Small intestine (tissue), 7 donors: ENCODE data around the gene TNPO2. TPM values are rescaled to one million over a fixed set of nuclear protein-coding genes. Genes with fewer than 3 reads are reported as not detected.

Source experiments
- DNase-seq, 2 donors: peaks; one replicate each; pipeline versions ENCODE4 v3.0.0 to v3.0.0-alpha.2; 2013
- FAIRE-seq: peaks from 2 replicates; lab custom pipeline; 2012; peaks lifted over from hg19 to GRCh38; lab: Jason Lieb, UNC
- H3K27ac ChIP-seq, 3 donors: one replicate each; pipeline ENCODE4 v1.5.1; 2013; ENCODE audit warnings: low read length in 2 of 3, mild to moderate bottlenecking in 2 of 3, control low read depth in 1 of 3, inconsistent platforms in 1 of 3, low read depth in 1 of 3, moderate library complexity in 1 of 3
- H3K27me3 ChIP-seq, 3 donors: one replicate each; pipeline ENCODE4 v1.6.1; 2013; ENCODE audit warnings: low read length in 3 of 3, inconsistent platforms in 1 of 3; ENCODE audit not compliant: control insufficient read depth in 3 of 3, insufficient read depth in 3 of 3
- H3K36me3 ChIP-seq, 3 donors: one replicate each; pipeline ENCODE4 v1.6.1; 2013; ENCODE audit warnings: low read length in 3 of 3, inconsistent platforms in 1 of 3, low read depth in 1 of 3, mild to moderate bottlenecking in 1 of 3, moderate library complexity in 1 of 3; ENCODE audit not compliant: control insufficient read depth in 3 of 3, insufficient read depth in 2 of 3
- H3K4me1 ChIP-seq, 3 donors: one replicate each; pipeline ENCODE4 v1.6.1; 2013; ENCODE audit warnings: low read length in 2 of 3, inconsistent platforms in 1 of 3, low read depth in 1 of 3, mild to moderate bottlenecking in 1 of 3, moderate library complexity in 1 of 3; ENCODE audit not compliant: control insufficient read depth in 3 of 3, insufficient read depth in 2 of 3
- H3K4me3 ChIP-seq, 3 donors: one replicate each; pipeline ENCODE4 v1.5.1; 2013; ENCODE audit warnings: low read length in 3 of 3, control low read depth in 1 of 3, inconsistent platforms in 1 of 3, low read depth in 1 of 3, mild to moderate bottlenecking in 1 of 3, moderate library complexity in 1 of 3
- H3K9me3 ChIP-seq, 2 donors: one replicate each; pipeline ENCODE4 v1.6.1; 2013; ENCODE audit warnings: low read depth in 1 of 2, low read length in 1 of 2; ENCODE audit not compliant: control insufficient read depth in 2 of 2, insufficient read depth in 1 of 2
- WGBS, 3 donors: extraction: QIAGEN DNeasy Blood & Tissue Kit; methylation state at CpG; one replicate each; pipeline ENCODE4 v1.1.7; 2013; 5-methylcytosine and 5-hydroxymethylcytosine counted together
- polyA plus RNA-seq, 4 donors: library from polyadenylated mRNA; stranded (reverse) in 3 of 4; unstranded in 1 of 4; fragments of 200-250 nt in 3 of 4; fragments of 120-200 nt in 1 of 4; gene quantifications; one replicate each; pipeline versions ENCODE4 v1.2.1 to v1.2.3, GENCODE V29; 2013
- donor health status: healthy with polysubstance abuse.
- donor health status: control.
- donor health status: control.
- donor health status: Bipolar disorder and iron deficiency.
- donor health status: healthy.

TNPO2 gene
- polyA plus RNA-seq, 4 donors: 9.8 to 41.3 (median 19.7) TPM

DNA sequence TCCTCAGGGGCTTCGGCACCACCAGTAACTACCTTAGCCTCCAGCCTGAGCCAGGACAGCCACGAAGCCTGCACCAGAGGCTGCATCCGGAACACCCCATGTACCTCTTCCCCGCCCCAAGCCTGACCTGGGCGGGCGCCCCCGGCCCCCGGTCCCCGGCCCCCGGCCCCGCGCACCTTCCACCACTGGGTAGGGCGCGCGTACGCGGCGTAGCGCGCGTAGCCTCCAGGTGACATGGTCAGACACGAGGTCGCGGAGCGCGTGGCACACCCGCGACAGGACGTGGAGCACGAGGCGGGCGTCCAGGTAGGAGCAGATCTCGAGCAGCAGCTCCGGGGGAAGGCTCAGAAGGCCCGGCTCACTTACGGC is 27.8 kb downstream of the TNPO2 start:
- FAIRE-seq (no peak), DNase-seq (no peak)
- Histone ChIP-seq H3K36me3 (peaks cover 0 to 47% (median 2%) of the 10 kb centered on the region in 3 donors), H3K27ac (peak overlapping the region in 1 of 3 donors; percentile 95), H3K9me3 (no peaks in the 10 kb centered on the region), H3K4me3 (peak overlapping the region; percentile 60 to 97 (median 74)), H3K4me1 (peaks cover 0 to 4% (median 3%) of the 10 kb centered on the region in 3 donors), H3K27me3 (no peaks in the 10 kb centered on the region)
- WGBS, 3 donors: 3 to 4% (median 4%) methylated on average over 25 to 36 of the region's 36 CpGs

DNA sequence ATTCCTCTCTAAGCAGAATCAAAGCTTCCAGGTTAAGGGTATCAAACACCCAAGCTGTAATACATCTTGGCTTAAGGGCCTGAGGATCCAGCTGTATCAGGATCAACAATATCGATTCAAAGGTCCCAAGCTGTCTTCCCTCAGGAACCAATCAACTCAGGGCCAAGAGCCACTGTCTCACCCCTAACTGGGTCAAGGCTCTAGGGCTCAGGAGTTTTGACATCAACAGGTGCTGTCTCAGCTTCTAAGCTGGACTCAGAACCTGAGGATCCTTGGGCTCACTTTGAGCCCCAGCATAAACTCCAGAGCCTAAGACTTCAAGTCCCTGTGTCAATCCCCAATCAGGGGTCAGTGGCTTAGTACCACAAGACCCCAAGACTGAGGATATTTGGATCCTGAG is 28.2 kb downstream of the TNPO2 start:
- no peaks in the 10 kb centered on the region for H3K9me3 ChIP-seq
- no peak overlapping the region for H3K27ac ChIP-seq
- peak overlapping the region in 1 of 3 donors; percentile 97 for H3K4me3 ChIP-seq
- H3K4me1 ChIP-seq: peaks cover 0 to 4% (median 3%) of the 10 kb centered on the region in 3 donors
- no peaks in the 10 kb centered on the region for H3K27me3 ChIP-seq
- no peak for DNase-seq
- WGBS, 3 donors: 35 to 64% (median 56%) methylated on average over 1 of the region's 1 CpG
- no peak for FAIRE-seq
- H3K36me3 ChIP-seq: peaks cover 0 to 43% (median 0%) of the 10 kb centered on the region in 3 donors

GRCh38 chr19:12695096-12695495 is 28.6 kb downstream of the TNPO2 start:
- Histone ChIP-seq H3K27ac (no peak overlapping the region), H3K27me3 (no peaks in the 10 kb centered on the region), H3K4me1 (peaks cover 0 to 4% (median 3%) of the 10 kb centered on the region in 3 donors), H3K36me3 (peaks cover 0 to 42% (median 0%) of the 10 kb centered on the region in 3 donors), H3K9me3 (no peaks in the 10 kb centered on the region), H3K4me3 (no peak overlapping the region)
- DNase-seq: no peak
- 72 to 77% (median 75%) methylated on average over 2 of the region's 2 CpGs for WGBS, 3 donors
- FAIRE-seq: no peak

DNA sequence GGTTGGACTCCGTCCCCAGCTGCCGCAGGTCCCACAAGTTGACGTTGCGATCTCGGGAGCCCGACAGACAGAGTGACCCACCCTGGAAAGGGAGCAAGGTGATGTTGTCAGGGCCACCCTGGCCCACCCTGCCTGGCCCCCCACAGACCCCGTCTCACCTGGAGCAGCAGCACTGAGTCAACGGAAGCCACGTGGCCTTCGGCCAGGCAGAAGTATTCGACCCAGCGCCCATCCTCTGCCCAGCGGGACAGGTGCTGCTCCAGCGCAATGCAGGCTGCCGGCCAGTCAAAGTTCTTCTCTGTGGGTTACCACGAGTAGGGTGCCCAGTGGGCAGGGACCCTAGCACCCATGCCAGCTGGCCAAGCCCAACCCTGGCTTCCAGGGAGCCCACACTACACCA is 29.1 kb downstream of the TNPO2 start:
- no peak overlapping the region for H3K4me3 ChIP-seq
- FAIRE-seq: no peak
- H3K27ac ChIP-seq: no peak overlapping the region
- no peak for DNase-seq
- no peaks in the 10 kb centered on the region for H3K9me3 ChIP-seq
- WGBS, 3 donors: 87 to 92% (median 87%) methylated on average over 16 of the region's 16 CpGs
- H3K36me3 ChIP-seq: peaks cover 0 to 42% (median 0%) of the 10 kb centered on the region in 3 donors
- H3K4me1 ChIP-seq: peaks cover 0 to 4% (median 3%) of the 10 kb centered on the region in 3 donors
- H3K27me3 ChIP-seq: no peaks in the 10 kb centered on the region

DNA sequence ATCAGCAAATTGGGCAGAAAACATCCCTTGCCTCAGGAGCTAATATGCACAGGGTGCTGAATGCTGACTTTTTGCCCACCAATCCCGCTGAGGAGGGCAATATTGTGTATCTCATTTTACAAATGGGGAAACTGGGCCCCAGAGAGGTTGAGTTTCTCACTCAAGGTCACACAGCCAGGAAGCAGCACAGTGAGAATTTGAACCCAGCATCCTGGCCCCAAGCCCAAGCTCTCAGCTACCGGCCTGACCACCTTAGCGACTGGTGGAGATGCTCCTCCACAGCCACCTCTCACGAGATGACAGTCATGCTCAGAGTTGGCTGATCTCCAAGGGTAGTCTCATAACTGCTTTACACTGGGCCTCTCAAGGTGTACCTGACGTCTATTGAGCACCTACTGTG is 30.8 kb downstream of the TNPO2 start:
- FAIRE-seq: no peak
- Histone ChIP-seq H3K9me3 (no peaks in the 10 kb centered on the region), H3K36me3 (peaks cover 0 to 42% (median 0%) of the 10 kb centered on the region in 3 donors), H3K27me3 (no peaks in the 10 kb centered on the region), H3K27ac (no peak overlapping the region), H3K4me1 (peaks cover 0 to 4% (median 3%) of the 10 kb centered on the region in 3 donors), H3K4me3 (no peak overlapping the region)
- DNase-seq: no peak
- WGBS, 3 donors: 78 to 94% (median 88%) methylated on average over 5 of the region's 5 CpGs

GRCh38 chr19:12689581-12690216 is 34.0 kb downstream of the TNPO2 start:
- no peak for DNase-seq
- Histone ChIP-seq H3K4me1 (no peaks in the 10 kb centered on the region), H3K9me3 (no peaks in the 10 kb centered on the region), H3K27me3 (no peaks in the 10 kb centered on the region), H3K27ac (no peak overlapping the region), H3K4me3 (no peak overlapping the region), H3K36me3 (peaks cover 0 to 38% (median 0%) of the 10 kb centered on the region in 3 donors)
- 77 to 85% (median 84%) methylated on average over 23 to 26 of the region's 26 CpGs for WGBS, 3 donors
- FAIRE-seq: no peak

DNA sequence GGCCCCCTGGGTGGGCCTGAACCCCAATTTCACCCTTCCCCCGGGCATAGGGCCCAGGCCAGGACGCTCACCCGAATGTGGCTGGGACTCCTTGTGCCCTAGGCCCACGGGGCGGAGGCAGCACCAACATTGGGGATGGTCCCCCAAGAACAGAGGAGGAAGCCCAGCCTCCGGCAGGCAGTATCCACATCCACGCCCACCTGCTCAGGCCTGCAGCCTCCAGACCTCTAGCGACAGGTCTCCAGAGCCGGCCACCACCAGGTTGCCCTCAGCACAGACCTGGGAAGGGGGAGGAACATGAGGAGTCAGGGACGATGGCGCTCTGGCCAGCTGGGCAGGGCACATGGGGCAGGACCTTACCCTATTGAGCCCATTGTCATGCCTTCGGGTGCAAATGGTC is 34.7 kb downstream of the TNPO2 start:
- 93 to 94% (median 93%) methylated on average over 11 to 12 of the region's 12 CpGs for WGBS, 3 donors
- no peak overlapping the region for H3K4me3 ChIP-seq
- peaks cover 0 to 38% (median 0%) of the 10 kb centered on the region in 3 donors for H3K36me3 ChIP-seq
- no peak overlapping the region for H3K27ac ChIP-seq
- H3K4me1 ChIP-seq: no peaks in the 10 kb centered on the region
- H3K27me3 ChIP-seq: no peaks in the 10 kb centered on the region
- DNase-seq (no peak), FAIRE-seq (no peak)
- no peaks in the 10 kb centered on the region for H3K9me3 ChIP-seq

GRCh38 chr19:12687496-12688196 is 36.1 kb downstream of the TNPO2 start, which contains the start of gene GNG14:
Gene GNG14, plus strand, starts transcription at chr19:12687998. Its CDS starts 51 bp downstream, at chr19:12688049.
- no peaks in the 10 kb centered on the region for H3K9me3 ChIP-seq
- 90 to 91% (median 91%) methylated on average over 9 of the region's 9 CpGs for WGBS, 3 donors
- no peaks in the 10 kb centered on the region for H3K4me1 ChIP-seq
- FAIRE-seq (no peak), DNase-seq (no peak)
- no peak within 1 kb of the TSS for H3K4me3 ChIP-seq
- no peaks in the 10 kb centered on the region for H3K27me3 ChIP-seq
- H3K36me3 ChIP-seq: peaks cover 0 to 38% (median 0%) of the 10 kb centered on the region in 3 donors
- no peak within 1 kb of the TSS for H3K27ac ChIP-seq
